ENCODE data around the gene CCDC154.

CCDC154 gene

GRCh38 chr16:1475552-1476114, 31.3 kb upstream of the CCDC154 start:
- no peak for TF ChIP-seq FOXP2 (optimal IDR thresholded peaks at IDR 0.05; ENCODE audit: borderline replicate concordance, extremely low read depth, extremely low read length, insufficient read depth)
- no peak for TF ChIP-seq REST (IDR thresholded peaks at IDR 0.05; ENCODE audit: insufficient read depth in 1 of 2, low read depth in 2 of 2, low read length in 2 of 2)
- no peak for TF ChIP-seq POLR2AphosphoS5 (IDR thresholded peaks at IDR 0.05; ENCODE audit: low read depth, low read length)
- TF ChIP-seq TAF1 (IDR thresholded peaks at IDR 0.05; ENCODE audit: borderline replicate concordance, insufficient read depth, low read length) = no peak
- TF ChIP-seq SIN3A (IDR thresholded peaks at IDR 0.05; ENCODE audit: borderline replicate concordance, insufficient read depth, low read length) = no peak

- TF ChIP-seq REST (IDR thresholded peaks at IDR 0.05; ENCODE audit: insufficient read depth in 1 of 2, low read depth in 2 of 2, low read length in 2 of 2) (0 out of 4 replicates have a peak, but pooled peaks of 1 of the 2 experiments have one; percentile 5), TAF1 (IDR thresholded peaks at IDR 0.05; ENCODE audit: borderline replicate concordance, insufficient read depth, low read length) (no peak), FOXP2 (optimal IDR thresholded peaks at IDR 0.05; ENCODE audit: borderline replicate concordance, extremely low read depth, extremely low read length, insufficient read depth) (peak; percentile 56), POLR2AphosphoS5 (IDR thresholded peaks at IDR 0.05; ENCODE audit: low read depth, low read length) (peak; percentile 70), SIN3A (IDR thresholded peaks at IDR 0.05; ENCODE audit: borderline replicate concordance, insufficient read depth, low read length) (peak; percentile 94; the same call in 1 of the 2 replicates)
Measured at GRCh38 chr16:1474796-1475551, 30.6 kb upstream of the CCDC154 start, which contains the start of gene CLCN7. CLCN7 (minus strand) TSS chr16:1475028; CDS start chr16:1474974, 54 bp downstream.

GRCh38 chr16:1474082-1474795, 29.9 kb upstream of the CCDC154 start:
- no peak for TF ChIP-seq TAF1 (IDR thresholded peaks at IDR 0.05; ENCODE audit: borderline replicate concordance, insufficient read depth, low read length)
- no peak for TF ChIP-seq FOXP2 (optimal IDR thresholded peaks at IDR 0.05; ENCODE audit: borderline replicate concordance, extremely low read depth, extremely low read length, insufficient read depth)
- TF ChIP-seq POLR2AphosphoS5 (IDR thresholded peaks at IDR 0.05; ENCODE audit: low read depth, low read length) = no peak
- no peak for TF ChIP-seq REST (IDR thresholded peaks at IDR 0.05; ENCODE audit: insufficient read depth in 1 of 2, low read depth in 2 of 2, low read length in 2 of 2)
- no peak for TF ChIP-seq SIN3A (IDR thresholded peaks at IDR 0.05; ENCODE audit: borderline replicate concordance, insufficient read depth, low read length)

GRCh38 chr16:1472974-1473373, 28.6 kb upstream of the CCDC154 start:
- TF ChIP-seq FOXP2 (optimal IDR thresholded peaks at IDR 0.05; ENCODE audit: borderline replicate concordance, extremely low read depth, extremely low read length, insufficient read depth) (no peak), TAF1 (IDR thresholded peaks at IDR 0.05; ENCODE audit: borderline replicate concordance, insufficient read depth, low read length) (no peak), REST (IDR thresholded peaks at IDR 0.05; ENCODE audit: insufficient read depth in 1 of 2, low read depth in 2 of 2, low read length in 2 of 2) (no peak), SIN3A (IDR thresholded peaks at IDR 0.05; ENCODE audit: borderline replicate concordance, insufficient read depth, low read length) (no peak), POLR2AphosphoS5 (IDR thresholded peaks at IDR 0.05; ENCODE audit: low read depth, low read length) (no peak)

Data from PFSK-1 (cell line).